Colonic mucosa (tissue), 4 donors: ENCODE measurements around the gene PDZD2. TPM values are rescaled to one million over a fixed set of nuclear protein-coding genes. Genes with fewer than 3 reads are reported as not detected.
"Not testable (repeated sequence)": the region's sequence is repeated elsewhere in the genome, so short reads cannot be mapped to it uniquely, and the experiment has no call there.

Experiments
- DNase-seq: peaks from one replicate; pipeline ENCODE4 v3.0.0-alpha.2; 2020
- H3K27ac ChIP-seq: fragments of 200-600 bp; one replicate; pipeline ENCODE4 v1.8.0; 2021
- H3K27me3 ChIP-seq: fragments of 200-600 bp; one replicate; pipeline ENCODE4 v1.8.0; 2021
- H3K36me3 ChIP-seq: fragments of 200-600 bp; one replicate; pipeline ENCODE4 v1.8.0; 2021
- H3K4me1 ChIP-seq: fragments of 200-600 bp; one replicate; pipeline ENCODE4 v1.8.0; 2021; ENCODE audit warnings: mild to moderate bottlenecking
- H3K4me3 ChIP-seq: fragments of 200-600 bp; one replicate; pipeline ENCODE4 v1.8.0; 2021
- H3K9ac ChIP-seq, 2 donors: one replicate each; pipeline ENCODE4 v1.7.0; 2013; ENCODE audit warnings: control low read depth in 2 of 2, low read depth in 2 of 2, low read length in 2 of 2
- H3K9me3 ChIP-seq: fragments of 200-600 bp; one replicate; pipeline ENCODE4 v1.8.0; 2021
- intact Hi-C: fragments of 100-400 bp; cut with DNase I; formaldehyde crosslinking; loops from one replicate; pipeline ENCODE4 v1.14.1; 2022
- total RNA-seq, 2 donors: library from RNA; stranded (reverse); fragmentation: NEBNext Ultra II Directional in 1 of 2; extraction: Animal tissue kit (Norgen Biotek cat#: 25700) in 1 of 2; gene quantifications; one replicate each; pipeline ENCODE4 v1.2.1, GENCODE V29; 2021
- TF ChIP-seq, protein P1 (sequence below): fragments of 200-600 bp; IDR thresholded peaks from one replicate; pipeline ENCODE4 v1.8.0; 2022; ENCODE audit warnings: antibody characterized with exemption, mild to moderate bottlenecking
- donor health status: healthy.
- donor health status: DM: no; HTN: no; CAD: no.
- donor health status: DM: no; HTN: no; CAD: no.

Gene PDZD2
- total RNA-seq, 2 donors from 2014 or later, result 1.8 to 2.3 TPM

GRCh38 chr5:32029781-32030180, 390.9 kb downstream of the PDZD2 start:
- H3K4me3 ChIP-seq, result no peak overlapping the region
- TF ChIP-seq, protein P1, sequence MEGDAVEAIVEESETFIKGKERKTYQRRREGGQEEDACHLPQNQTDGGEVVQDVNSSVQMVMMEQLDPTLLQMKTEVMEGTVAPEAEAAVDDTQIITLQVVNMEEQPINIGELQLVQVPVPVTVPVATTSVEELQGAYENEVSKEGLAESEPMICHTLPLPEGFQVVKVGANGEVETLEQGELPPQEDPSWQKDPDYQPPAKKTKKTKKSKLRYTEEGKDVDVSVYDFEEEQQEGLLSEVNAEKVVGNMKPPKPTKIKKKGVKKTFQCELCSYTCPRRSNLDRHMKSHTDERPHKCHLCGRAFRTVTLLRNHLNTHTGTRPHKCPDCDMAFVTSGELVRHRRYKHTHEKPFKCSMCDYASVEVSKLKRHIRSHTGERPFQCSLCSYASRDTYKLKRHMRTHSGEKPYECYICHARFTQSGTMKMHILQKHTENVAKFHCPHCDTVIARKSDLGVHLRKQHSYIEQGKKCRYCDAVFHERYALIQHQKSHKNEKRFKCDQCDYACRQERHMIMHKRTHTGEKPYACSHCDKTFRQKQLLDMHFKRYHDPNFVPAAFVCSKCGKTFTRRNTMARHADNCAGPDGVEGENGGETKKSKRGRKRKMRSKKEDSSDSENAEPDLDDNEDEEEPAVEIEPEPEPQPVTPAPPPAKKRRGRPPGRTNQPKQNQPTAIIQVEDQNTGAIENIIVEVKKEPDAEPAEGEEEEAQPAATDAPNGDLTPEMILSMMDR, result no peak
- H3K36me3 ChIP-seq, result no peaks in the 10 kb centered on the region
- intact Hi-C loops, result no loop called here
- no peak overlapping the region for H3K27ac ChIP-seq
- no peaks in the 10 kb centered on the region for H3K9me3 ChIP-seq
- no peaks in the 10 kb centered on the region for H3K27me3 ChIP-seq
- H3K4me1 ChIP-seq, result no peaks in the 10 kb centered on the region
- H3K9ac ChIP-seq, result no peak overlapping the region
- DNase-seq, result no peak

DNA sequence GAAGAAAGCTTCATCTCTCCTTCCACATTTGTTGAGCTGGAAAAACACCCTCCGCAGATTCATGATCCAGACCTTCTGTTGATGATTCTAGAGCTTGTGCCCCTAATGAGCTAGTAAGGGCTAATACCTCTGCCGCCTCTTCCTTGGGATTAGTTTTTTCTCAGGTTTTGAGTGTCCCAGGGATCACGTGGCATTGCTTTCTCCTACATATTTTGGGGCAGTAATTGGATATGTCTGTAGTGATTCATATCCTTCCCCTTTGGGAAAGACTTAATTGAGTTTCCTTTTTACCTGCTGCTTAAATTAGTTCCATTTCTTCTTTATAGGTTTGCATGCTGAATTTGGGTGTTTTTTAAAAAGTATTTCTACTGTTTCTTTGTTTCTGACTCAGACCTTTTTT, 391.3 kb downstream of the PDZD2 start:
- Histone ChIP-seq H3K36me3 (no peaks in the 10 kb centered on the region), H3K4me3 (no peak overlapping the region), H3K9ac (no peak overlapping the region), H3K27me3 (no peaks in the 10 kb centered on the region), H3K27ac (no peak overlapping the region), H3K4me1 (no peaks in the 10 kb centered on the region), H3K9me3 (no peaks in the 10 kb centered on the region)
- intact Hi-C loops, result no loop called here
- DNase-seq, result no peak
- TF ChIP-seq, protein P1, result no peak

DNA sequence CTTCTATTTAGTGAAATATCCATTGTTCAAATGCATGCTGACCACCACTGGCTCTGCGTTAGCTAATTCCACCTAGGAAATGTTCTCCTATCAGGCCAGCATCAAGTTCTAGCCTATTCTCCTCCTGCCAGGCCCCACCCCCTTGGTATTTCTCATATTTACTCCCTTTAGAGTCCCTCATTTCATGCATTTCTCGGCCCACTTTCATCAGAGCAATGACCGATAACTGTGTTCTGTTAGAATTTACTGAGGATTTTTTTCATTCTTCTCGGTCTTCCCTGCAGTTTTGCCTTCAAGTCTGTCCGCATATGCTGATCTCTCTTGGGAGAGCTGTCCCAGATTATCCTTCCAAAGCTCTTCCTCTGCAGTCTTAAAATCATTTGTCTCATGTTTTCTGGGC, 391.8 kb downstream of the PDZD2 start:
- no peak overlapping the region for H3K4me3 ChIP-seq
- no peak for DNase-seq
- H3K27me3 ChIP-seq, result no peaks in the 10 kb centered on the region
- H3K9ac ChIP-seq, result no peak overlapping the region
- TF ChIP-seq, protein P1, result no peak
- intact Hi-C loops, result no loop called here
- H3K9me3 ChIP-seq, result no peaks in the 10 kb centered on the region
- H3K27ac ChIP-seq, result no peak overlapping the region
- H3K36me3 ChIP-seq, result no peaks in the 10 kb centered on the region
- no peaks in the 10 kb centered on the region for H3K4me1 ChIP-seq

DNA sequence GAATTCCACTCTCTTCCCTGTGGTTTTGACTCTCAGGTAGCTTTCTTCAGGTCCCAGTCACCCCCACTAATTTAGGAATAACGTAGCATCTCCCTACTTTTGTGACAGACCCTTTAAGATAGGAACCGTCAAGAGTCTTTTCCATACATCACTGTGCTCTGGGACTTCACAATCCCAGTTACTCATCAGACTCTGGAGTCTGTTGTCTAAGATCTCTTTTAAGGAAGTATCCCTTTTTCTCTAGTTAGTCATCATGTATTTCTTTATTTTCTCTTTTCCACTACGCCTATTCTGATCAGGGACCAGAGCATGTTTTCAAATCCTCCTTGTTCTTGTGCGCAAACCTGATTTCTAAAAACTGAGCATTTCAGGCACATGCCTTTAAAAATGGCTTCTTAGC, 392.2 kb downstream of the PDZD2 start:
- H3K9me3 ChIP-seq, result no peaks in the 10 kb centered on the region
- DNase-seq, result no peak
- H3K9ac ChIP-seq, result no peak overlapping the region
- no peaks in the 10 kb centered on the region for H3K4me1 ChIP-seq
- no peaks in the 10 kb centered on the region for H3K36me3 ChIP-seq
- H3K27ac ChIP-seq, result no peak overlapping the region
- intact Hi-C loops, result no loop called here
- TF ChIP-seq, protein P1, result no peak
- no peaks in the 10 kb centered on the region for H3K27me3 ChIP-seq
- no peak overlapping the region for H3K4me3 ChIP-seq

- Histone ChIP-seq H3K27me3 (no peaks in the 10 kb centered on the region), H3K4me1 (no peaks in the 10 kb centered on the region), H3K36me3 (no peaks in the 10 kb centered on the region), H3K27ac (no peak overlapping the region), H3K4me3 (no peak overlapping the region), H3K9me3 (no peaks in the 10 kb centered on the region), H3K9ac (no peak overlapping the region)
- intact Hi-C loops, result no loop called here
- TF ChIP-seq, protein P1, result no peak
- no peak for DNase-seq
Observed at GRCh38 chr5:32038523-32038922, 399.6 kb downstream of the PDZD2 start.

GRCh38 chr5:32039133-32039532, 400.2 kb downstream of the PDZD2 start:
- DNase-seq, H3K27ac ChIP-seq, H3K9ac ChIP-seq, H3K27me3 ChIP-seq, H3K36me3 ChIP-seq, intact Hi-C loops, H3K9me3 ChIP-seq, H3K4me1 ChIP-seq, H3K4me3 ChIP-seq: not testable (repeated sequence)

DNA sequence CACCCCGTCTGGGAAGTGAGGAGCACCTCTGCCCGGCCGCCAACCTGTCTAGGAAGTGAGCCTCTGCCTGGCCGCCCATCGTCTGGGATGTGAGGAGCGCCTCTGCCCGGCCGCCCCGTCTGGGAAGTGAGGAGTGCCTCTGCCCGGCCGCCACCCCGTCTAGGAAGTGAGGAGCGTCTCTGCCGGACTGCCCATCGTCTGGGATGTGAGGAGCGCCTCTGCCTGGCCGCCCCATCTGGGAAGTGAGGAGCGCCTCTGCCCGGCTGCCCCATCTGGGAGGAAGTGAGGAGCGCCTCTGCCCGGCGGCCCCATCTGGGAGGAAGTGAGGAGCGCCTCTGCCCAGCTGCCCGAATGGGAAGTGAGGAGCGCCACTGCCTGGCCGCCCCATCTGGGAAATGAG, 400.7 kb downstream of the PDZD2 start:
- intact Hi-C loops, H3K4me3 ChIP-seq, H3K9ac ChIP-seq, H3K4me1 ChIP-seq, DNase-seq, H3K27ac ChIP-seq, H3K36me3 ChIP-seq, H3K9me3 ChIP-seq, H3K27me3 ChIP-seq: not testable (repeated sequence)

DNA sequence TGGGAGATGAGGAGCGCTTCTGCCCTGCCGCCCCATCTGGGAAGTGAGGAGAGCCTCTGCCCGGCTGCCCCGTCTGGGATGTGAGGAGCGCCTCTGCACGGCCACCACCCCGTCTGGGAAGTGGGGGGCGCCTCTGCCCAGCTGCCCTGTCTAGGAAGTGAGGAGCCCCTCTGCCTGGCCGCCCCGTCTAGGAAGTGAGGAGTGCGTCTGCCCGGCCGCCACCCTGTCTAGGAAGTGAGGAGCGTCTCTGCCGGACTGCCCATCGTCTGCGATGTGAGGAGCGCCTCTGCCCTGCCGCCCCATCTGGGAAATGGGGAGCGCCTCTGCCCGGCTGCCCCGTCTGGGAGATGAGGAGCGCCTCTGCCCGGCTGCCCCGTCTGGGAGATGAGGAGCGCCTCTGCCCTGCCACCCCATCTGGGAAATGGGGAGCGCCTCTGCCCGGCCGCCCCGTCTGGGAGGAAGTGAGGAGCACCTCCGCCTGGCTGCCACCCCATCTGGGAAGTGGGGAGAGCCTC, 401.3 kb downstream of the PDZD2 start:
- H3K9ac ChIP-seq, H3K36me3 ChIP-seq, H3K9me3 ChIP-seq, DNase-seq, H3K27ac ChIP-seq, H3K27me3 ChIP-seq, intact Hi-C loops, H3K4me1 ChIP-seq, H3K4me3 ChIP-seq: not testable (repeated sequence)
